Measurements from ENCODE around the gene CLC.

CLC gene

GRCh38 chr19:39681416-39681815 is 56.4 kb downstream of the CLC start:
- H3K27ac ChIP-seq (ENCODE audit: extremely low read depth, low read depth, low read length), result no peak overlapping the region
- POLR2A ChIA-PET, result no interaction called here
- TF ChIP-seq ZNF2 (tag by site-specific recombination; IDR thresholded peaks at IDR 0.05) (no peak), ZNF521 (tag by site-specific recombination; IDR thresholded peaks at IDR 0.05) (no peak), OSR2 (tag by site-specific recombination; IDR thresholded peaks at IDR 0.05) (no peak), ZNF664 (tag by site-specific recombination; IDR thresholded peaks at IDR 0.05) (no peak), ZNF266 (tag by site-specific recombination; IDR thresholded peaks at IDR 0.05; ENCODE audit: low read depth) (no peak), ZSCAN23 (tag by site-specific recombination; IDR thresholded peaks at IDR 0.05) (no peak), ZNF623 (tag by site-specific recombination; IDR thresholded peaks at IDR 0.05) (no peak)
- TF ChIP-seq, protein P1, sequence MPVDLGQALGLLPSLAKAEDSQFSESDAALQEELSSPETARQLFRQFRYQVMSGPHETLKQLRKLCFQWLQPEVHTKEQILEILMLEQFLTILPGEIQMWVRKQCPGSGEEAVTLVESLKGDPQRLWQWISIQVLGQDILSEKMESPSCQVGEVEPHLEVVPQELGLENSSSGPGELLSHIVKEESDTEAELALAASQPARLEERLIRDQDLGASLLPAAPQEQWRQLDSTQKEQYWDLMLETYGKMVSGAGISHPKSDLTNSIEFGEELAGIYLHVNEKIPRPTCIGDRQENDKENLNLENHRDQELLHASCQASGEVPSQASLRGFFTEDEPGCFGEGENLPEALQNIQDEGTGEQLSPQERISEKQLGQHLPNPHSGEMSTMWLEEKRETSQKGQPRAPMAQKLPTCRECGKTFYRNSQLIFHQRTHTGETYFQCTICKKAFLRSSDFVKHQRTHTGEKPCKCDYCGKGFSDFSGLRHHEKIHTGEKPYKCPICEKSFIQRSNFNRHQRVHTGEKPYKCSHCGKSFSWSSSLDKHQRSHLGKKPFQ (tag by site-specific recombination; IDR thresholded peaks at IDR 0.05), result no peak
- peaks cover 5% of the 10 kb centered on the region; the same call in 1 of the 2 replicates for H3K4me1 ChIP-seq (ENCODE audit: control insufficient read depth, insufficient read depth, low read length)
- CTCF ChIA-PET, result interaction anchor here (0.6 to 2.4 kb wide), 6 partner anchors 9 to 208 kb away, joined by 3 to 16 read pairs (median 4); no protein-coding TSS in a partner anchor
- 0 out of 2 replicates have a peak, but pooled peaks cover 2% of the 10 kb centered on the region for H3K9me3 ChIP-seq (ENCODE audit: control insufficient read depth, insufficient read depth, low read depth, low read length)
- H3K36me3 ChIP-seq (ENCODE audit: control insufficient read depth in 2 of 2, insufficient read depth in 1 of 2, low read length in 2 of 2), result no peaks in the 10 kb centered on the region
- H3K4me3 ChIP-seq (ENCODE audit: low read depth, low read length), result no peak overlapping the region

Data from HEK293 (cell line).